GM12865 (cell line): ENCODE data around the gene TREML2.

Experiments
- DNase-seq: peaks from one replicate; pipeline ENCODE4 v3.0.0; 2010; ENCODE audit warnings: low read depth
- H3K4me3 ChIP-seq: 2 replicates; pipeline ENCODE4 v1.5.1; 2011; ENCODE audit warnings: mild to moderate bottlenecking, low read depth, low read length, control low read depth
- CTCF ChIP-seq: IDR thresholded peaks from 2 replicates; pipeline ENCODE4 v1.5.1; 2011; ENCODE audit warnings: low read length, control low read depth, low read depth, inconsistent platforms; ENCODE audit not compliant: insufficient read depth; ENCODE audit errors: missing control alignments

TREML2 gene

GRCh38 chr6:41177695-41178094, 23.3 kb downstream of the TREML2 start:
- no peak for TF ChIP-seq CTCF
- no peak overlapping the region for H3K4me3 ChIP-seq
- no peak for DNase-seq

- no peak for TF ChIP-seq CTCF
- DNase-seq: no peak
- H3K4me3 ChIP-seq: no peak overlapping the region
These were observed 23.7 kb downstream of the TREML2 start for GRCh38 chr6:41177287-41177686.

GRCh38 chr6:41176189-41176588, 24.8 kb downstream of the TREML2 start:
- no peak overlapping the region for H3K4me3 ChIP-seq
- no peak for DNase-seq

GRCh38 chr6:41175084-41175483, 25.9 kb downstream of the TREML2 start:
- DNase-seq: no peak
- TF ChIP-seq CTCF: no peak
- H3K4me3 ChIP-seq: no peak overlapping the region

More at GRCh38 chr6:41176189-41176588, 24.8 kb downstream of the TREML2 start:
- TF ChIP-seq CTCF: no peak

- DNase-seq: no peak
- TF ChIP-seq CTCF: no peak
- H3K4me3 ChIP-seq: no peak overlapping the region
These were observed 26.3 kb downstream of the TREML2 start for GRCh38 chr6:41174610-41175009.

GRCh38 chr6:41171908-41172307, 29.0 kb downstream of the TREML2 start:
- no peak for DNase-seq
- no peak overlapping the region for H3K4me3 ChIP-seq
- no peak for TF ChIP-seq CTCF

GRCh38 chr6:41170547-41171160, 30.3 kb downstream of the TREML2 start:
- TF ChIP-seq CTCF: no peak
- DNase-seq: no peak
- H3K4me3 ChIP-seq: no peak overlapping the region
